Measurements from ENCODE around the gene CYSRT1.
A peak's percentile ranks its signal among the peaks of the same experiment; 100 is the strongest.

The CYSRT1 gene

DNA sequence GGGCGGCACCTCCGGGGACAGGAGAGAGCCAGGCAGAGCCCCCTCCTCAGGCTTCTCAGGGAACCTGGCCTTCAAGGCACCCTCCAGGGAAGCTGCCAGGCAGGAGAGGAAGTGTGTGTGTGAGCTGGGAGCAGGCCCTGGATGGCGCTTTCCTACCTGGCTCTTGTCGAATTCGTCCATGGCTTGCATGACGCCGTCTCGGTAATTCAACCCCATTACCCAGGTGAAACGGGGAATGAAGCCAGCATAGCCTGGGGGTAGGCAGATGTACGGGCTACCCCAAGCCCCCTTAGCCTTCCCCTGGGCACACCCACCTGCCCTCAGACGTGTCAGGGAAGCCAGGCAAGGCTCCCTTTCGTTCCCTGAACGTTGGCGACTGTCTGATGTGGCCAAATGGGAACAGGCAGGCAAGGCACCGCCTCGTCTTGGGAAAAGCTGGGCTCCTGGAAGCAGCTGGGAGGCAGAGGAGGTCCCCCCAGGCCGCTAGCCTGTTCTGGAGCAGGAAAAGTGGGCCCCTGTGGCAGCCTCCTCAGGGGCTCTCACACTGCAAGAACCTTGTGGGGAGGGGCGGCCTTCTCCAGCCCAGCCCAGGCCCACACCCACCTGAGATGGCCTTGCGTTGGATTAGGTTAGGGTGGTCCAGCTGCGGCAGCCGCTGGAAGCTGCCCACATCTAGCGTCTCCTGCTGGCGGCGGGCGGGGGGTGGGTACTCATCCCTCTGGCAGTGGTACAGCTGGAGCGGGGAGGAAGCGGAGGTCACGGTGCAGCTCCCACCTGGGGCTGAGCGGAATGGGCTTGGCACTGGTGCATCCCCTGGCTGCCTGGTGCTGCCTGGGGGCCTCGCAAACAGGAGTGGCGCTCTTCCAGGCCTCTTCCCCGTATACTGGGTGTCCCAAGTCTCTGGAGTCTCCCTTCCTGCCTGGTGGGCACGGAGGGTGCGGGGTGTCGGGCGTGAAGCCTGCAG is 19.8 kb downstream of the CYSRT1 start:
- DNase-seq = no peak

GRCh38 chr9:137245450-137246421 is 20.8 kb downstream of the CYSRT1 start:
- Histone ChIP-seq H3K4me3 (ENCODE audit: low read depth, low read length) (no peak overlapping the region), H3K9me3 (ENCODE audit: severe bottlenecking) (no peaks in the 10 kb centered on the region), H3K27ac (no peak overlapping the region; the same call in 1 of the 2 replicates), H3K27me3 (ENCODE audit: insufficient read depth, low read depth, severe bottlenecking) (no peaks in the 10 kb centered on the region), H3K36me3 (peaks cover 23% of the 10 kb centered on the region)
- DNase-seq = no peak
- no peak for TF ChIP-seq CTCF (IDR thresholded peaks at IDR 0.05; ENCODE audit: low read depth, low read length)

More for the DNA sequence above, 19.8 kb downstream of the CYSRT1 start:
- H3K27me3 ChIP-seq (ENCODE audit: insufficient read depth, low read depth, severe bottlenecking) = no peaks in the 10 kb centered on the region
- peak overlapping the region; percentile 58 for H3K27ac ChIP-seq
- no peak for TF ChIP-seq CTCF (IDR thresholded peaks at IDR 0.05; ENCODE audit: low read depth, low read length)
- H3K4me3 ChIP-seq (ENCODE audit: low read depth, low read length) = no peak overlapping the region
- peaks cover 23% of the 10 kb centered on the region for H3K36me3 ChIP-seq
- H3K9me3 ChIP-seq (ENCODE audit: severe bottlenecking) = no peaks in the 10 kb centered on the region

GRCh38 chr9:137247135-137247915 is 22.4 kb downstream of the CYSRT1 start:
- Histone ChIP-seq H3K9me3 (ENCODE audit: severe bottlenecking) (no peaks in the 10 kb centered on the region), H3K27me3 (ENCODE audit: insufficient read depth, low read depth, severe bottlenecking) (no peaks in the 10 kb centered on the region), H3K36me3 (peaks cover 15% of the 10 kb centered on the region), H3K27ac (no peak overlapping the region), H3K4me3 (ENCODE audit: low read depth, low read length) (no peak overlapping the region)
- no peak for TF ChIP-seq CTCF (IDR thresholded peaks at IDR 0.05; ENCODE audit: low read depth, low read length)
- no peak for DNase-seq

GRCh38 chr9:137247916-137248175 is 22.9 kb downstream of the CYSRT1 start:
- H3K9me3 ChIP-seq (ENCODE audit: severe bottlenecking) = no peaks in the 10 kb centered on the region
- DNase-seq = no peak

More at GRCh38 chr9:137247916-137248175, 22.9 kb downstream of the CYSRT1 start:
- Histone ChIP-seq H3K4me3 (ENCODE audit: low read depth, low read length) (no peak overlapping the region), H3K27me3 (ENCODE audit: insufficient read depth, low read depth, severe bottlenecking) (no peaks in the 10 kb centered on the region), H3K27ac (no peak overlapping the region), H3K36me3 (peaks cover 10% of the 10 kb centered on the region)
- TF ChIP-seq CTCF (IDR thresholded peaks at IDR 0.05; ENCODE audit: low read depth, low read length) = no peak

Measured in WERI-Rb-1 (cell line).